A673 (cell line): ENCODE results near the gene BZW2. TPM values are rescaled to one million over a fixed set of nuclear protein-coding genes. Genes with fewer than 3 reads are reported as not detected.

Experiments used
- BruUV-seq: library from RNA; stranded (reverse); fragments of 400-500 nt; replicated peaks from 2 replicates; lab custom pipeline; 2021; lab: Mats Ljungman, UMichigan
- CTCF ChIA-PET: fragments of 300-600 bp; sonication (Branson Sonifier 250); formaldehyde crosslinking; loops from one replicate; lab custom pipeline; 2022; ENCODE audit warnings: antibody characterized with exemption; lab: Charles Lee
- POLR2A ChIA-PET: fragments of 300-600 bp; sonication (Branson Sonifier 250); formaldehyde crosslinking; loops from one replicate; lab custom pipeline; 2022; ENCODE audit warnings: antibody characterized with exemption; ENCODE audit not compliant: low non-redundant PET; lab: Charles Lee
- DNase-seq: peaks from one replicate; pipeline ENCODE4 v3.0.0-alpha.2; 2015; ENCODE audit warnings: low spot score
- H3K27ac ChIP-seq: fragments of 200-600 bp; sonication (generic); 2 replicates; pipeline ENCODE4 v1.5.1; 2016; ENCODE audit warnings: mixed run types, low read depth, mild to moderate bottlenecking, mixed read lengths, antibody characterized with exemption, low read length; ENCODE audit not compliant: poor library complexity, severe bottlenecking
- H3K27me3 ChIP-seq: fragments of 200-600 bp; sonication (generic); replicated peaks from 2 replicates; pipeline ENCODE4 v1.6.1; 2017; ENCODE audit warnings: mixed run types, low read depth, mild to moderate bottlenecking, mixed read lengths, antibody characterized with exemption, low read length; ENCODE audit not compliant: insufficient read depth, poor library complexity
- H3K36me3 ChIP-seq: fragments of 200-600 bp; sonication (generic); 2 replicates; pipeline ENCODE4 v1.6.1; 2016; ENCODE audit warnings: mixed run types, mild to moderate bottlenecking, mixed read lengths, antibody characterized with exemption, low read length; ENCODE audit not compliant: insufficient read depth, poor library complexity, severe bottlenecking
- H3K4me1 ChIP-seq: fragments of 200-600 bp; sonication (generic); 2 replicates; pipeline ENCODE4 v1.6.1; 2017; ENCODE audit warnings: mixed run types, mild to moderate bottlenecking, mixed read lengths, antibody characterized with exemption, low read length; ENCODE audit not compliant: insufficient read depth, poor library complexity, severe bottlenecking
- H3K4me3 ChIP-seq: fragments of 200-600 bp; sonication (generic); 2 replicates; pipeline ENCODE4 v1.5.1; 2016; ENCODE audit warnings: low read depth, mixed run types, mild to moderate bottlenecking, mixed read lengths, low read length; ENCODE audit not compliant: poor library complexity, severe bottlenecking
- H3K9me3 ChIP-seq: fragments of 200-600 bp; sonication (generic); 2 replicates; pipeline ENCODE4 v1.6.1; 2016; ENCODE audit warnings: mixed run types, low read depth, mild to moderate bottlenecking, mixed read lengths, antibody characterized with exemption, low read length; ENCODE audit not compliant: poor library complexity, severe bottlenecking
- EZH2 ChIP-seq: fragments of 200-600 bp; sonication (generic); IDR thresholded peaks from 2 replicates; pipeline ENCODE4 v1.6.1; 2017; ENCODE audit warnings: borderline replicate concordance, low read depth, mild to moderate bottlenecking, mixed read lengths, antibody characterized with exemption, low read length; ENCODE audit not compliant: poor library complexity, severe bottlenecking
- intact Hi-C: fragments of 100-400 bp; cut with micrococcal nuclease; formaldehyde crosslinking; loops from one replicate; pipeline ENCODE4 v1.10.0; 2022; ENCODE audit not compliant: unreplicated experiment
- total RNA-seq: library from RNA; stranded (reverse); gene quantifications from 2 replicates; pipeline ENCODE4 v1.2.3, GENCODE V29; 2021
- TF ChIP-seq, protein P1 (sequence below): fragments of 300-800, 200-600 bp; sonication (generic); conservative IDR thresholded peaks from 2 replicates; pipeline ENCODE4 v1.5.1; 2017; ENCODE audit warnings: low read depth, mild to moderate bottlenecking, antibody characterized with exemption, low read length, moderate library complexity, mixed read lengths

Gene BZW2
- total RNA-seq, 1 experiment from 2014 or later, result 175 TPM

DNA sequence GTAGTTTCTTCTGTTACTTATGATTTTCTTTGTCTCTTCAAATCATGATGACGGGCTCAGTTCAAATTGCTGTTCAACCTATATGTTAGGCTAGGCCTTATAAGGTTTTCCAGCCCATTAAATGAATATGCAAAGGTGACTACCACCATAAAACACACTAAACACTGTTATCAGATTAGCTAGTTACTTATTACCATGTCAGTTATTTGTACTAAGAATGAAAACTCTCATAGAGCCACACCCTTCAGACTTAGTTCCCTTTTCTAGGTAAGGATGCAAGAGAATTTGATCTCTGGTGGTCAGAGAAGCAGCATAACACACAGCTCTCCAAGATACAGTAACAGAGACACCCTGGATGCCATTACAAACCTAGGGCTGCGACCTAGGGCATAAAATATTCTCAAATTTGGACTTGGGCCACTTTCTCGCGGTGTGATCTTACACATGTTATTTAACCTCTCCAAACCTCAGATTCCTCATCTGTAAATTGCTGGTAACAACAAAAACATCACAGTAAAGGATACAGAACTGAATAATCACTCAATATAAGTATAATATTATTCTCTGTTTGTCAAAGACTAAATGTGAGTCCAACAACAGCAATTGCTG is 36.0 kb upstream of the BZW2 start:
- CTCF ChIA-PET, result no interaction called here
- no peaks in the 10 kb centered on the region for H3K9me3 ChIP-seq
- no TSS peak for BruUV-seq
- intact Hi-C loops, result loop anchor here (10.0 kb wide), 1 partner anchor 75 kb away; no protein-coding TSS in a partner anchor
- peaks cover 21% of the 10 kb centered on the region for H3K36me3 ChIP-seq
- no peak overlapping the region for H3K27ac ChIP-seq
- no peak overlapping the region for H3K4me3 ChIP-seq
- DNase-seq, result no peak
- H3K4me1 ChIP-seq, result no peaks in the 10 kb centered on the region
- TF ChIP-seq EZH2, result no peak
- TF ChIP-seq, protein P1, sequence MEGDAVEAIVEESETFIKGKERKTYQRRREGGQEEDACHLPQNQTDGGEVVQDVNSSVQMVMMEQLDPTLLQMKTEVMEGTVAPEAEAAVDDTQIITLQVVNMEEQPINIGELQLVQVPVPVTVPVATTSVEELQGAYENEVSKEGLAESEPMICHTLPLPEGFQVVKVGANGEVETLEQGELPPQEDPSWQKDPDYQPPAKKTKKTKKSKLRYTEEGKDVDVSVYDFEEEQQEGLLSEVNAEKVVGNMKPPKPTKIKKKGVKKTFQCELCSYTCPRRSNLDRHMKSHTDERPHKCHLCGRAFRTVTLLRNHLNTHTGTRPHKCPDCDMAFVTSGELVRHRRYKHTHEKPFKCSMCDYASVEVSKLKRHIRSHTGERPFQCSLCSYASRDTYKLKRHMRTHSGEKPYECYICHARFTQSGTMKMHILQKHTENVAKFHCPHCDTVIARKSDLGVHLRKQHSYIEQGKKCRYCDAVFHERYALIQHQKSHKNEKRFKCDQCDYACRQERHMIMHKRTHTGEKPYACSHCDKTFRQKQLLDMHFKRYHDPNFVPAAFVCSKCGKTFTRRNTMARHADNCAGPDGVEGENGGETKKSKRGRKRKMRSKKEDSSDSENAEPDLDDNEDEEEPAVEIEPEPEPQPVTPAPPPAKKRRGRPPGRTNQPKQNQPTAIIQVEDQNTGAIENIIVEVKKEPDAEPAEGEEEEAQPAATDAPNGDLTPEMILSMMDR, result no peak
- POLR2A ChIA-PET, result no interaction called here
- no peaks in the 10 kb centered on the region for H3K27me3 ChIP-seq

DNA sequence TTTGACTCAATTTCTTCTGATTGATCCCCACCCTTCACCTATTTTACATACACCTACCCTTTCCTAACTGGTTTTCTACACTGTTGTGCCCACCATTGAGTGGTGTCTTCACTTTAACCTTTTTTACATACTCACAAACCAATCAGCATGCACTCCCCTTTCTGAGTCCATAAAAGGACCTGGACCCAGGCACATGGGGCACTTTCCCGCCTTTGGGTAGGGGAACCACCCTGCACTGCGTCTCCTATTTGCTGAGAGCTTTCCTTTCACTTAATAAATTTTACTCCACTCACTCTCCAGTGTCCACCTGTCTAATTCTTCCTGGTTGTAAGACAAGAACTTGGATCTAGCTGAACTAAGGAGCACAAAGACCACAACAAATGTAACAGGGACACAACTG is 34.3 kb upstream of the BZW2 start:
- peaks cover 29% of the 10 kb centered on the region for H3K36me3 ChIP-seq
- no peaks in the 10 kb centered on the region for H3K9me3 ChIP-seq
- H3K27me3 ChIP-seq, result no peaks in the 10 kb centered on the region
- intact Hi-C loops, result no loop called here
- TF ChIP-seq EZH2, result no peak
- TF ChIP-seq, protein P1, result no peak
- DNase-seq, result no peak
- BruUV-seq, result no TSS peak
- no peaks in the 10 kb centered on the region for H3K4me1 ChIP-seq
- ChIA-PET CTCF (no interaction called here), POLR2A (no interaction called here)
- H3K4me3 ChIP-seq, result no peak overlapping the region
- H3K27ac ChIP-seq, result no peak overlapping the region

DNA sequence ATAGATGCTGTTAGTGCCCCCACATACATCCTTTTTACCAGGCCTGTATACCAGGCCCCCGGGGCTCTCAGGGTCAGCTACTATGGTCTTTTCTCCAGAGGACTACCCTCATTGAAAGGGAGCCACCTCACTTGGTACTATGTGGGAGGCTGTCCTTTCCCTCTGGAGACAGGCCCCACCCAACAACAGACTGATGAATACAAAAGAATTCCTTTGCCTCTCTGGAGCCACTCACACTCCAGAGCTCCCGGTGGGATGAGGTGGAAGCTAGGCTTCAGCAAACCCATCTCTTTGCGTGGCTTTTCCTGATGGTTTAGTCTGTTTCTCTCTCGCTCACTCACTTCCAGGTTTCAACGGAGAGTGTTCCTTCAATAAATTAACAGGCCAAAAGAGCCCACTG is 30.8 kb upstream of the BZW2 start:
- Histone ChIP-seq H3K4me3 (no peak overlapping the region), H3K27ac (no peak overlapping the region), H3K4me1 (no peaks in the 10 kb centered on the region), H3K9me3 (no peaks in the 10 kb centered on the region), H3K27me3 (no peaks in the 10 kb centered on the region), H3K36me3 (peaks cover 27% of the 10 kb centered on the region)
- ChIA-PET CTCF (no interaction called here), POLR2A (no interaction called here)
- TF ChIP-seq, protein P1, result no peak
- TF ChIP-seq EZH2, result no peak
- intact Hi-C loops, result no loop called here
- BruUV-seq, result no TSS peak
- DNase-seq, result no peak
